ENCODE measurements around the gene MC1R.

DNA sequence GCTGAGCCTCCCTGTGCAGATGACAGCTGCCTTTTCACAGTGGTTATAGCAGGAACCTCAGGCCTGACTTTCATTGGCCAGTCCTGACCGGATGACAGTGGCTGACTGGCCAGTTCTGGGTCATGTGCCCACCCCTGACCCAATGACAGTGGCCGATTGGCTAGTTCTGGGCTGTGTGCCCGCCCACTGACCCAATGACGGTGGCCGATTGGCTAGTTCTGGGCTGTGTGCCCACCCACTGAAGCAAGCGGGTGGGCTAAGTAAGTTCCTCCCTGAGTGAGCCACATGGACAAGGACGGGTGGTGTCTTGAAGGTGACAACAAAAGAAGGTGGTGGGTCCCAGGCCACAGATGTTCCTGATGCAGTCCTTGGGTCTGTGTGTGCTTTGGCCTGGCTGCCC, 39.4 kb downstream of the MC1R start:
- TF ChIP-seq CTCF (IDR thresholded peaks at IDR 0.05) (no peak), POLR2AphosphoS5 (IDR thresholded peaks at IDR 0.05) (no peak), EP300 (IDR thresholded peaks at IDR 0.05) (no peak), POLR2A (IDR thresholded peaks at IDR 0.05) (no peak)

Data from stomach (tissue), 4 donors.